Stimulated activated CD4-positive, alpha-beta T cell treated with anti-CD3 and anti-CD28 coated beads, Interleukin-4, amount 100 ng/mL, for 4 hours (primary cell): ENCODE results near the gene WFDC13.
"Not testable (repeated sequence)": the region's sequence is repeated elsewhere in the genome, so short reads cannot be mapped to it uniquely, and the experiment has no call there.

Experiments
- DNase-seq, 2 experiments: peaks; one replicate each; pipeline ENCODE4 v3.0.0-alpha.2; 2020

WFDC13 gene

GRCh38 chr20:45701873-45702272 lies at the start of gene WFDC13:
Gene WFDC13, plus strand, starts transcription at chr20:45702038. Its CDS starts 86 bp downstream, at chr20:45702124.
- no peak for DNase-seq

GRCh38 chr20:45657038-45657437 lies 44.8 kb upstream of the WFDC13 start:
- not testable (repeated sequence) for DNase-seq

- DNase-seq, result no peak
Observed at GRCh38 chr20:45670139-45670538, 31.7 kb upstream of the WFDC13 start, which contains the start of gene WFDC11. Gene WFDC11, minus strand, starts transcription at chr20:45670239. Its CDS starts 19,639 bp downstream, at chr20:45650600.

GRCh38 chr20:45672765-45673164 lies 29.1 kb upstream of the WFDC13 start:
- DNase-seq, result no peak

GRCh38 chr20:45679650-45680049 lies 22.2 kb upstream of the WFDC13 start:
- no peak for DNase-seq

- no peak for DNase-seq
Observed at GRCh38 chr20:45685896-45686295, 15.9 kb upstream of the WFDC13 start.

GRCh38 chr20:45693346-45693745 lies 8.5 kb upstream of the WFDC13 start:
- not testable (repeated sequence) for DNase-seq

GRCh38 chr20:45695496-45695895 lies 6.3 kb upstream of the WFDC13 start:
- no peak for DNase-seq

GRCh38 chr20:45701104-45701503 lies 734 bp upstream of the WFDC13 start:
- DNase-seq, result no peak

GRCh38 chr20:45704969-45705637 lies 3.3 kb downstream of the WFDC13 start, which contains the start of gene WFDC10B:
Gene WFDC10B, minus strand, starts transcription at chr20:45705019. Its CDS starts 19,027 bp downstream, at chr20:45685992.
- DNase-seq, result no peak

GRCh38 chr20:45716141-45716688 lies 14.4 kb downstream of the WFDC13 start:
- DNase-seq, result not testable (repeated sequence)

GRCh38 chr20:45722047-45722446 lies 20.2 kb downstream of the WFDC13 start, which contains the start of gene SPINT4:
Gene SPINT4, plus strand, starts transcription at chr20:45722347. Its CDS starts 21 bp downstream, at chr20:45722368.
- DNase-seq, result no peak

GRCh38 chr20:45725134-45725533 lies 23.3 kb downstream of the WFDC13 start:
- no peak for DNase-seq

GRCh38 chr20:45727044-45727443 lies 25.2 kb downstream of the WFDC13 start:
- no peak for DNase-seq

- DNase-seq, result no peak
Observed at GRCh38 chr20:45732199-45732598, 30.4 kb downstream of the WFDC13 start.

- no peak for DNase-seq
Observed at GRCh38 chr20:45735552-45735951, 33.7 kb downstream of the WFDC13 start.

- DNase-seq, result no peak
Observed at GRCh38 chr20:45735988-45736387, 34.1 kb downstream of the WFDC13 start.

GRCh38 chr20:45742596-45742995 lies 40.8 kb downstream of the WFDC13 start:
- no peak for DNase-seq

- no peak for DNase-seq
Observed at GRCh38 chr20:45745015-45745414, 43.2 kb downstream of the WFDC13 start.

- DNase-seq, result no peak
Observed at GRCh38 chr20:45751721-45752120, 49.9 kb downstream of the WFDC13 start.

GRCh38 chr20:45752746-45753145 lies 50.9 kb downstream of the WFDC13 start:
- no peak for DNase-seq

- no peak for DNase-seq
Observed at GRCh38 chr20:45758096-45758495, 56.3 kb downstream of the WFDC13 start.
